Thyroid gland (tissue), 4 donors: Measurements from ENCODE around the gene HEMK1. TPM values are rescaled to one million over a fixed set of nuclear protein-coding genes. Genes with fewer than 3 reads are reported as not detected.
A peak's percentile ranks its signal among the peaks of the same experiment; 100 is the strongest.

ENCODE experiments used
- DNase-seq, 2 donors: peaks; one replicate each; pipeline ENCODE4 v3.0.0-alpha.2; 2019
- H3K27ac ChIP-seq, 3 donors: fragments of 200-600 bp; sonication (generic); 1 replicate in 2 of 3; 2 replicates in 1 of 3; pipeline ENCODE4 v1.5.1; 2016 to 2019; ENCODE audit warnings: mild to moderate bottlenecking in 1 of 3, moderate library complexity in 1 of 3
- H3K27me3 ChIP-seq: fragments of 200-600 bp; sonication (generic); one replicate; pipeline ENCODE4 v1.5.1; 2019
- H3K36me3 ChIP-seq, 2 donors: fragments of 200-600 bp; sonication (generic); one replicate each; pipeline ENCODE4 v1.5.1; 2016 to 2019
- H3K4me1 ChIP-seq, 2 donors: fragments of 200-600 bp; sonication (generic); one replicate each; pipeline ENCODE4 v1.5.1; 2017 to 2019
- H3K4me3 ChIP-seq, 3 donors: fragments of 200-600 bp; sonication (generic); replicated peaks in 1 of 3; 1 replicate in 2 of 3; 2 replicates in 1 of 3; pipeline ENCODE4 v1.5.1; 2016; ENCODE audit warnings: mild to moderate bottlenecking in 1 of 3
- H3K9me3 ChIP-seq: fragments of 200-600 bp; sonication (generic); one replicate; pipeline ENCODE4 v1.5.1; 2017
- POLR2A ChIP-seq, 2 donors: fragments of 450-650 bp; IDR thresholded peaks; one replicate each; pipeline ENCODE4 v1.6.1; 2017; ENCODE audit warnings: antibody characterized with exemption in 2 of 2, mild to moderate bottlenecking in 2 of 2, moderate library complexity in 1 of 2
- WGBS, 2 donors: methylation state at CpG; one replicate each; pipeline ENCODE4 v1.1.5; 2017; 5-methylcytosine and 5-hydroxymethylcytosine counted together
- intact Hi-C: fragments of 100-400 bp; cut with DNase I; formaldehyde crosslinking; loops from one replicate; pipeline ENCODE4 v1.15.1; 2023
- total RNA-seq, 4 donors: library from RNA; depleted of rRNA; stranded (reverse); fragments of >200 nt; gene quantifications; one replicate each; pipeline ENCODE4 v1.2.3, GENCODE V29; 2016
- TF ChIP-seq, protein P1 (sequence below), 6 experiments: fragments of 200-600 bp in 3 of 6; fragments of 450-650 bp in 3 of 6; sonication (generic) in 3 of 6; IDR thresholded peaks; one replicate each; pipeline ENCODE4 v1.5.1; 2016 to 2019; ENCODE audit warnings: antibody characterized with exemption in 6 of 6, mild to moderate bottlenecking in 2 of 6, inconsistent platforms in 1 of 6, moderate library complexity in 1 of 6

Gene HEMK1
- total RNA-seq, 4 donors from 2014 or later, result 13.9 to 20.8 (median 17.6) TPM

DNA sequence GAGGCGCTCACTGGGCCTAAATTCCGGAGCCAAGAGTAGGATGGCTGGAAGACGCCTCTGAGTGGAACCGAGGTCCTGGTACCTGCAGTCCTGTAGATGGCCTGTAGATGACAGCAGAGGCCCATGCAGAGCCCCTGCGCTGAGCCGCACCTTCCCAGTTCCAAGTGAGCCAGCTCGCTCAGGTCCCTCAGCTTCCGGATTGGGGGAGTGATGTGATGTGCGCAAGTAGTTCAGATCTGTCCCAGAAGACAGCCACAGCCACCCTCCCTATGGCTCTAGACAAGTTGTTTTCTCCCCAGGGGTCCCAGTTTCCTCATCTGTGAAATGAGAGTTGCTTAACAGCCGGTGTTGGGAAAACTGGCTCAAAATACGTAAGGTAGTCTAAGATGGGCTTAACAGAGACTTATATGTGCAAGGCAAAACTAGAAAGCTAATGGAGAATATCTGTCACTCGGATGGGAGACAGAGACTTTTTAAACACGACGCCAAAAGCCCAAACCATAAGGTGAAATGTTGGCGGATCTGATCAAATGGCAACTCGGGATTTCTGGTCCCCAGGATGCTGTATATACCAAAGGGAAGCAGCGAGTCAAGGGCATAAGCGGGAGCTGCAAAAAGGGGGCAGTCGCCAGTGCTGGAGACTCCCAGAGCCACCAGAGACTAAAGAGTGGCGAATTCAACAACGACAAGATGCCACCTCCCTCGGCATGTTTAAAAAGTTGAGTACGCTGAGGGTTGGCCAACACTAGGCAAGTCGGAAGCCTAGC, 46.9 kb downstream of the HEMK1 start:
- H3K27me3 ChIP-seq, result no peaks in the 10 kb centered on the region
- WGBS, 2 donors, result 0 to 1% methylated on average over 19 to 20 of the region's 24 CpGs
- no peaks in the 10 kb centered on the region for H3K9me3 ChIP-seq
- peak; percentile 89 to 91 for DNase-seq
- peaks cover 29 to 56% of the 10 kb centered on the region in 2 donors for H3K4me1 ChIP-seq
- TF ChIP-seq, protein P1, sequence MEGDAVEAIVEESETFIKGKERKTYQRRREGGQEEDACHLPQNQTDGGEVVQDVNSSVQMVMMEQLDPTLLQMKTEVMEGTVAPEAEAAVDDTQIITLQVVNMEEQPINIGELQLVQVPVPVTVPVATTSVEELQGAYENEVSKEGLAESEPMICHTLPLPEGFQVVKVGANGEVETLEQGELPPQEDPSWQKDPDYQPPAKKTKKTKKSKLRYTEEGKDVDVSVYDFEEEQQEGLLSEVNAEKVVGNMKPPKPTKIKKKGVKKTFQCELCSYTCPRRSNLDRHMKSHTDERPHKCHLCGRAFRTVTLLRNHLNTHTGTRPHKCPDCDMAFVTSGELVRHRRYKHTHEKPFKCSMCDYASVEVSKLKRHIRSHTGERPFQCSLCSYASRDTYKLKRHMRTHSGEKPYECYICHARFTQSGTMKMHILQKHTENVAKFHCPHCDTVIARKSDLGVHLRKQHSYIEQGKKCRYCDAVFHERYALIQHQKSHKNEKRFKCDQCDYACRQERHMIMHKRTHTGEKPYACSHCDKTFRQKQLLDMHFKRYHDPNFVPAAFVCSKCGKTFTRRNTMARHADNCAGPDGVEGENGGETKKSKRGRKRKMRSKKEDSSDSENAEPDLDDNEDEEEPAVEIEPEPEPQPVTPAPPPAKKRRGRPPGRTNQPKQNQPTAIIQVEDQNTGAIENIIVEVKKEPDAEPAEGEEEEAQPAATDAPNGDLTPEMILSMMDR (IDR thresholded peaks at IDR 0.05), result peak; percentile 97 to 100 (median 100)
- TF ChIP-seq POLR2A (IDR thresholded peaks at IDR 0.05), result peak in 1 of 2 donors; percentile 14
- peak overlapping the region; percentile 3 to 71 (median 6) for H3K4me3 ChIP-seq
- H3K36me3 ChIP-seq, result no peaks in the 10 kb centered on the region
- intact Hi-C loops, result loop anchor here (5.0 kb wide), 2 partner anchors 766 to 881 kb away; no protein-coding TSS in a partner anchor
- H3K27ac ChIP-seq, result peak overlapping the region; percentile 67 to 98 (median 68)

DNA sequence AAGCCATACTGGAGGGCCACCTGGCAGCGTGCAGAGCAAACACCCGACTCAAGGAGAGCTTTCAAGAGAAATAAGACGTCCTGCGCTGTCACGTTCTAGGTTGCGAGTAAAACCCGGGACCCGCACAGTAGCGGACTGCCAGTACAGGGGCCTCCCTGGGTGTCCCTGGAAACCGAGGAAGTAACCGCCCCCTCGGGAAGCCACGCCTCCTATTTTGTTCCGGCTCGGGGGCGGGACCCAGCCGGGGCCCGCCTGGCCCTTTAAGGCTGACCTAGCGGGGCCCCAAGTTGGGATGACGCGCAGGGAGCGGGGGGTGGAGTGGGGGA, 47.4 kb downstream of the HEMK1 start:
- H3K4me3 ChIP-seq, result peak overlapping the region; percentile 3 to 71 (median 6)
- intact Hi-C loops, result loop anchor here (5.0 kb wide), 2 partner anchors 766 to 881 kb away; no protein-coding TSS in a partner anchor

GRCh38 chr3:50617096-50617791, 47.9 kb downstream of the HEMK1 start, which contains the start of gene MAPKAPK3:
TSS of gene MAPKAPK3 (plus strand) at chr3:50617151. CDS start at chr3:50617566, 415 bp downstream.
- Histone ChIP-seq H3K27ac (peak within 1 kb of the TSS; percentile 92 to 98 (median 98)), H3K4me3 (peak within 1 kb of the TSS; percentile 49 to 78 (median 71)), H3K36me3 (no peaks in the 10 kb centered on the region), H3K9me3 (no peaks in the 10 kb centered on the region), H3K27me3 (no peaks in the 10 kb centered on the region), H3K4me1 (peaks cover 31 to 63% of the 10 kb centered on the region in 2 donors)
- peak; percentile 70 to 75 for DNase-seq
- TF ChIP-seq, protein P1 (IDR thresholded peaks at IDR 0.05), result peak in 2 of 6 experiments; percentile 5 to 19
- TF ChIP-seq POLR2A (IDR thresholded peaks at IDR 0.05), result peak; percentile 13 to 49
- intact Hi-C loops, result loop anchor here (5.0 kb wide), 2 partner anchors 765 to 880 kb away; no protein-coding TSS in a partner anchor
- WGBS, 2 donors, result 2 to 3% methylated on average over 8 to 38 of the region's 58 CpGs

More for the DNA sequence above, 47.4 kb downstream of the HEMK1 start:
- DNase-seq, result peak; percentile 93 to 96
- Histone ChIP-seq H3K27ac (peak overlapping the region; percentile 67 to 98 (median 68)), H3K4me1 (peaks cover 29 to 60% of the 10 kb centered on the region in 2 donors), H3K36me3 (no peaks in the 10 kb centered on the region), H3K9me3 (no peaks in the 10 kb centered on the region), H3K27me3 (no peaks in the 10 kb centered on the region)
- peak; percentile 19 to 74 for TF ChIP-seq POLR2A (IDR thresholded peaks at IDR 0.05)
- TF ChIP-seq, protein P1 (IDR thresholded peaks at IDR 0.05), result no peak
- 0 to 2% methylated on average over 9 to 13 of the region's 22 CpGs for WGBS, 2 donors

DNA sequence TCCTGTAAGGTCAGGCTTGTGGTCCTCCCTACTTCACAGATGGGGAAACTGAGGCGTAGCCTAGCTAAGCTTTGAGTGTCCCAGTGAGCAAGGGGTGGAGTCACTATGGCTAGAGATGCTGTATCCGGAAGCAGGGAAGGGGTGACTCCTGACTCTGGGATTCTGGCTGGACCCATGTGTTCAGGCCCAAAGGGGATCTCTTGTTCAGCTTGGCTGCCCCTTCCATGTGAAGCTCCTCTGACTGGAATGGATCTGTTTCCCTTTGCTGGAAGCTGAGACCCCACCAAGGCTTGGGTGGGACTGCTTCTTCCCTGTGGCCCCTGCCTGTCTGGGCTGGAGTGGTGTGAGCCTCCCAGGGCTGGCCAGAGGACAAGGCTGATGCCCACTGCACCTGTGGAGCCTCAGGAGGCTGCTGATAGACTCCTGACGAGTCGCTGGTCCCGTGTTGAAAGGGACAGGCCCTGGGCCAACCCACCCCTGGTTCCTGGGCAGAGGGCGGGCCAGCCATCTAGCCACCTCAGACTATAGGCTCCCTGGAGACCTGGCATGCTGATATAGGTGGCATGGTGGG, 48.7 kb downstream of the HEMK1 start:
- 33 to 47% methylated on average over 2 to 3 of the region's 6 CpGs for WGBS, 2 donors
- peak overlapping the region; percentile 92 to 98 (median 98) for H3K27ac ChIP-seq
- H3K4me1 ChIP-seq, result peaks cover 35 to 63% of the 10 kb centered on the region in 2 donors

More for the DNA sequence above, 48.7 kb downstream of the HEMK1 start:
- H3K4me3 ChIP-seq, result peak overlapping the region in 2 of 3 donors; percentile 49 to 71
- H3K27me3 ChIP-seq, result no peaks in the 10 kb centered on the region
- DNase-seq, result peak; percentile 41 to 46
- TF ChIP-seq, protein P1 (IDR thresholded peaks at IDR 0.05), result no peak
- TF ChIP-seq POLR2A (IDR thresholded peaks at IDR 0.05), result no peak
- no peaks in the 10 kb centered on the region for H3K9me3 ChIP-seq
- no peaks in the 10 kb centered on the region for H3K36me3 ChIP-seq
- intact Hi-C loops, result loop anchor here (5.0 kb wide), 2 partner anchors 764 to 879 kb away; no protein-coding TSS in a partner anchor
